SKM-1 treated with dmso at 0.1 percent for 144 hours (cell line): ENCODE data around the gene ZNF648.
A peak's percentile ranks its signal among the peaks of the same experiment; 100 is the strongest.
"Not testable (repeated sequence)": the region's sequence is repeated elsewhere in the genome, so short reads cannot be mapped to it uniquely, and the experiment has no call there.

Source experiments
- DNase-seq: peaks from one replicate; lab custom pipeline; 2025; ENCODE audit not compliant: unreplicated experiment; lab: John Stamatoyannopoulos, UW

Gene ZNF648

DNA sequence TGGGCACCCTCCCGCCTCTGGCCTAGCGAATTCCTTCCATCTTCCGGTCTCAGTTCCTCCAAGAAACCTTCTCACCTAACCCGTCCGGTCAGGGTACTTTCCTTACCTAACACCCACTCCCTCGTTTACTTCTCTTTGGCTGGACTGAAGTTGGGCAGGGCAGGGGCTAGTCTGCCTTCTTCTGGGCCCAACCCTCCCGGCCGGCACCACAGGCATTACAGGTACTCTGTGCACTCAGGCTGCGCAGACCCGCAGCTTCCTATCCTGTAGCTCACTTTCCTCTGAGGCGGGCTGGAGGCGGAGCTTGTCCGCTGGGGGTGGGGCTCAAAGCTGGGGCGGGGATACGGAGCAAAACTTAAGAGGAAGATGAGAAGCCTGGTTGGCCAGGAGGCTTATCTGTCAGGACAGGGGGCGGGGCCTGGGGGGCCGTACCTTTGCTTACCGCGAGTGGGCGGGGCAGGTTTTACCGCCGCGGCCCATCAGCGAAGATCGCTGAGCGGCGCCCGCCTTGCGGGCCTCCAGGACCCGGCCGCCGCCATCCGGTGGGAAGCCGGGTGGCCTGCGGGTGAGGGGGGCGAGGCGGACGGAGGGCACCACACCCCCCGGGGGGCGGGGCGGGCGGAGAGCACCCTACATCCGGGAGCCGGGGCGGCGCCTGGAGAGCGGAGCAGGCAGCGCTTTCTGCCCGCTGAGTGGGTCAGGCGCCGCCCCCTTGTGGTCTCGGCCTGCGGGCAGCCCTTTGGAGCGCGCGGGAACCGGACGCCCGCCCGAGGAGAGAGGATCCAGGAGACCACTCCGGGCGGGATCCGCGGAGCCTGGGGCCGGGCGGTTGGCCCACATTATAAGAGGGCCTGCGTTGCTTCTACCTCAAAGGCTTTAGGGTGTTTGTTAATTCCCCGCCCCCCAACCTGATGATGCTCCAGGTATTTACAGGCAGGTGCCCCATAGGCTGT, 31.9 kb downstream of the ZNF648 start:
- peak; percentile 99 for DNase-seq

DNA sequence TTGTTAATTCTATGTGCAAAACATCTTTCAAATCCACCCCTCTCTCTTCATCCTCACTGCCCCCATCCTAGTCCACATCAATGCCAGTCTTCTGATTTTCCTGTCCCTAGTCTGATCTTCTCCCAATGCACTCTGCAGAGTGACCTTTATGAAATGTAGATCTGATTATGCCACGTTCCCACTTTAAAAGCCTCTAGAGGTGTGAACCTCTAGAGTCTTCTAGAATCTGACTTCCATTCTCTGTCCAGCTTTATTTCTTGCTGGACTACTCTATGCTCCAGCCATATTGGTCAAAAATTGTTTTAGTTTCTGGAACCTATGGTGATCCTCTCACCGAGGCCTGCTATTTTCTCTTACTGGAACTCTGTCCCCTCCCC, 32.5 kb downstream of the ZNF648 start:
- no peak for DNase-seq

DNA sequence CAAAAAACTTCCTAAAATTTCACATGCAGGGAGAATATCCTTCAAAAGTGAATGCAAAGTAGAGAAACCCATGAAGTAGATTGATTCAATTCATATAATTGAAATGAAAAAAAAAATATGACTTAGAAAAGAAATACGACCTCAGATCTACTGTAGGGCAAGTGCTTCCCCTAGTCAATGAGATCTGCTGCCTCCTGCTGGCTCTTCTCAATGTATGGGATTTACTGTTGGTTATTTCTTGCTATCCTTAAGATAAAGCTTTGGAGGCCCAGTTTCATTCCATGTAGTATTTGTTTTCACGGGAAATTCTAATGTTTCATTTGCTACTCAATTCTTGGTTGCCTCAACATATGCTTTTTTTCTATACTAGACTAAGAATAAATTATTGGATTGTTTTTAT, 46.2 kb downstream of the ZNF648 start:
- DNase-seq: peak; percentile 22

DNA sequence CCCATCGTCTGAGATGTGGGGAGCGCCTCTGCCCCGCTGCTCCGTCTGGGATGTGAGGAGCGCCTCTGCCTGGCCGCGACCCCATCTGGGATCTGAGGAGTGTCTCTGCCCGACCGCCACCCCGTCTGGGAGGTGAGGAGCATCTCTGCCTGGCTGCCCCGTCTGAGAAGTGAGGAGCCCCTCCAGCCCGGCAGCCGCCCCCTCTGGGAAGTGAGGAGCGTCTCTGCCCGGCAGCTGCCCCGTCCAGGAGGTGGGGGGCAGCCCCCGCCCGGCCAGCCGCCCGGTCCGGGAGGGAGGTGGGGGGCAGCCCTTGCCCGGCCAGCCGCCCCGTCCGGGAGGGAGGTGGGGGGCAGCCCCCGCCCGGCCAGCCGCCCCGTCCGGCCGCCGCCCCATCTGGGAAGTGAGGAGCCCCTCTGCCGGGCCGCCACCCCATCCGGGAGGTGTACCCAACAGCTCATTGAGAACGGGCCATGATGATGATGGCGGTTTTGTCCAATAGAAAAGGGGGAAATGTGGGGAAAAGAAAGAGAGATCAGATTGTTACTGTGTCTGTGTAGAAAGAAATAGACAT, 50.6 kb downstream of the ZNF648 start:
- not testable (repeated sequence) for DNase-seq

DNA sequence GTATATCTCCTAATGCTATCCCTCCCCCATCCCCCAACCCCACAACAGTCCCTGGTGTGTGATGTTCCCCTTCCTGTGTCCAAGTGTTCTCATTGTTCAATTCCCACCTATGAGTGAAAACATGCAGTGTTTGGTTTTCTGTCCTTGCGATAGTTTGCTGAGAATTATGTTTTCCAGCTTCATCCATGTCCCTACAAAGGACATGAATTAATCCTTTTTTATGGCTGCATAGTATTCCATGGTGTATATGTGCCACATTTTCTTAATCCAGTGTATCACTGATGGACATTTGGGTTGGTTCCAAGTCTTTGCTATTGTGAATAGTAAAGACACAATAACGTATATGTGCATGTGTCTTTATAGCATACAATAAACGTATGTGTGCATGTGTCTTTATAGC, 56.1 kb downstream of the ZNF648 start:
- DNase-seq: not testable (repeated sequence)

DNA sequence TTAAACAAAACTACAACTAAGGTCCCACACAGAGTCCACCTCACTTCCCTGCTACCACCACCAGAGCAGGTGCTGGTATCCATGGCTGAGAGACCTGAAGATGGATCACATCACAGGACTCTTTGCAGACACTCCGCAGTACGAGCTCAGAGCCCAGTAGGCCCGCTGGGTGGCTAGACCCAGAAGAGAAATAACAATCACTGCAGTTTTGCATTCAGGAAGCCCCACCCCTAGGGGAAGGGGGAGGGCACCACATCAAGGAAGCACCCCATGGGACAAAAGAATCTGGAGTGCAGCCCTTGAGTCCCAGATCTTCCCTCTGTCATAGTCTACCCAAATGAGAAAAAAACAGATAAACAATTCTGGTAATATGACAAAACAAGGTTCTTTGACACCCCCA, 56.9 kb downstream of the ZNF648 start:
- DNase-seq: no peak
